SK-N-SH (cell line): Measurements from ENCODE around the gene KAT14.

Experiments used
- CTCF ChIP-seq: fragments of 200-600 bp; sonication (generic); IDR thresholded peaks from 2 replicates; pipeline ENCODE4 v1.6.1; 2017; ENCODE audit warnings: antibody characterized with exemption, mild to moderate bottlenecking, moderate library complexity
- FOXM1 ChIP-seq: IDR thresholded peaks from 2 replicates; pipeline ENCODE4 v1.4.0; 2012; ENCODE audit warnings: low read depth, mild to moderate bottlenecking
- JUND ChIP-seq: IDR thresholded peaks from 2 replicates; pipeline ENCODE4 v1.4.0; 2012
- NFIC ChIP-seq: IDR thresholded peaks from 2 replicates; pipeline ENCODE4 v1.4.0; 2012; ENCODE audit warnings: borderline replicate concordance
- POLR2AphosphoS5 ChIP-seq: IDR thresholded peaks from 2 replicates; pipeline ENCODE4 v1.6.1; 2012; ENCODE audit warnings: low read depth, low read length
- RXRA ChIP-seq: IDR thresholded peaks from 2 replicates; pipeline ENCODE4 v1.4.0; 2012; ENCODE audit warnings: low read depth, mild to moderate bottlenecking, borderline replicate concordance
- YY1 ChIP-seq: IDR thresholded peaks from 2 replicates; pipeline ENCODE4 v1.4.0; 2012; ENCODE audit warnings: low read depth, mild to moderate bottlenecking

GRCh38 chr20:18093388-18093787 is 44.3 kb upstream of the KAT14 start:
- no peak for TF ChIP-seq JUND
- no peak for TF ChIP-seq CTCF
- TF ChIP-seq RXRA = no peak
- no peak for TF ChIP-seq FOXM1
- no peak for TF ChIP-seq POLR2AphosphoS5
- TF ChIP-seq NFIC = no peak
- TF ChIP-seq YY1 = no peak
